CD4-positive, alpha-beta T cell treated with Interleukin-15 for 1 hour (primary cell): ENCODE results near the gene RNU1-2.
"Not testable (repeated sequence)": the region's sequence is repeated elsewhere in the genome, so short reads cannot be mapped to it uniquely, and the experiment has no call there.

ENCODE experiments used
- DNase-seq: peaks from one replicate; pipeline ENCODE4 v3.0.0-alpha.2; 2020

The RNU1-2 gene

GRCh38 chr1:16911851-16912721, 16.3 kb downstream of the RNU1-2 start:
- DNase-seq: peak; percentile 37

- DNase-seq: not testable (repeated sequence)
Measured at GRCh38 chr1:16912742-16913141, 17.0 kb downstream of the RNU1-2 start.

- DNase-seq: no peak
Measured at GRCh38 chr1:16913181-16913832, 17.5 kb downstream of the RNU1-2 start.

- DNase-seq: peak; percentile 95
Measured at GRCh38 chr1:16913833-16914662, 18.3 kb downstream of the RNU1-2 start.

DNA sequence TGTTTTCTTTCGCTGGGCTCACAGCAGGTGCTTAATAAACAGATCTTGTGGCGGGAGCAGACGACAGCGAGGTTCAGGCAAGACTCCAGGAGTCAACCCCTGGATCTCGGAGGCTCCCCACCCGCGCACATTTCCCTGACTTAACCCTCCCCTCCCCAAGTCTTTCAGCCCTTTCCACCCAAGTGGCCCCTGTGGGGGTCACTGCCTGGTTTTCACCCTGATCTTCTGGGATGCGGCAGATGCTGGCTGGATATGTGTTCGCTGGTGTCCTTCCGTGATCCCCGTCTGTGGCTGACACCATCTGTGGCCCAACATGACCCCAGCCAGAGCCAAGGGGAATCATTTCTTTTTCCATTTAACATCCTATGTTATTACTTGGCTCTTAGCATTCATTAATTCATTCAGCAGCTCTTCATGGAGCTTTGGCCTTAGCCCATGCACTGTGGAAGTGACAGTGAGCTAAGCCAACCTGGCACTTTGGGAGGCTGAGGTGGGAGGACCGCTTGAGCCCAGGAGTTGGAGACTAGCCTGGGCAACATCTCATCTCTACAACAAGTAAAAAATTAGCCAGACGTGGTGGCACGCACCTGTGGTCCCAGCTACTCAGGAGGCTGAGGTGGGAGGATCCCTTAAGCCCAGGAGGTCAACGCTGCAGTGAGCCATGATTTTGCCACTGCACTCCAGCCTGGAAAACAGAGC, 19.3 kb downstream of the RNU1-2 start:
- not testable (repeated sequence) for DNase-seq

- DNase-seq: no peak
Measured at GRCh38 chr1:16915627-16915973, 19.8 kb downstream of the RNU1-2 start.

GRCh38 chr1:16916036-16916880, 20.5 kb downstream of the RNU1-2 start:
- DNase-seq: not testable (repeated sequence)

GRCh38 chr1:16918371-16918770, 22.6 kb downstream of the RNU1-2 start:
- no peak for DNase-seq

DNA sequence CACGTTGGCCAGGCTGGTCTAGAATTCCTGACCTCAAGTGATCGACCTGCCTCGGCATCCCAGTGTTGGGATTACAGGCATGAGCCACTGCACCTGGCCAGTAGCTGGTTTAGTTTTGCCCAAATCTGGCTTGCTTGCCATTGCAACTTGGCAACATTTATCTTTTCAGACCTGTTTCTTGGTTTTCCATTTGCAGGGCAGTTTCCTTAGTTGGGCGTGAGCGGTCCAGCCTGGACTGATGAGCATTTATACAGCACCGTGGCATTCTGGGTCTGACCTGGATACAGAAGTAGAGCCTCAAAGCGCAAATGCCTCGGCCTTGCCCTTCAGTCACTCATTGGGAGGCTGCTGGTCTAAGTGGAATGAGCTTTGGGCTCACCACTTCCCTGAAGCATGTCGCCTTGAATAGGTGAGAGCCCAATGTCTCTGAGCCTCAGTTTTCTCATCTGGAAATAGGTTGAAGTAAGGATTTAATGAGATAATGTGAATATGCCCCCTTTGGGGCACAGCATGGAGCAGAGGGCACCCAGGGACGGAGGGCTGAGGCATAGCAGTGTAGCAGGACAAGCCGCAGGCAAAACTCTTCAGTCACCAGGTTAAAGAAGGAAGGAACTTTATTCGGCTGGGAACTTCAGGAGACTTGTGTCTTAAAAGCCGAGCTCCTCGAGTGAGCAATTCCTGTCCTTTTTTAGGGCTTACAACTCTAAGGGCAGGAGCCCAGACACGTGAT, 23.3 kb downstream of the RNU1-2 start:
- not testable (repeated sequence) for DNase-seq

GRCh38 chr1:16920951-16921350, 25.2 kb downstream of the RNU1-2 start:
- DNase-seq: no peak

GRCh38 chr1:16921391-16922185, 25.8 kb downstream of the RNU1-2 start, which contains the start of gene CROCC:
TSS of gene CROCC (plus strand) at chr1:16921931. CDS start at chr1:16922019, 88 bp downstream.
- DNase-seq: peak; percentile 36

GRCh38 chr1:16922466-16922865, 26.7 kb downstream of the RNU1-2 start:
- no peak for DNase-seq

DNA sequence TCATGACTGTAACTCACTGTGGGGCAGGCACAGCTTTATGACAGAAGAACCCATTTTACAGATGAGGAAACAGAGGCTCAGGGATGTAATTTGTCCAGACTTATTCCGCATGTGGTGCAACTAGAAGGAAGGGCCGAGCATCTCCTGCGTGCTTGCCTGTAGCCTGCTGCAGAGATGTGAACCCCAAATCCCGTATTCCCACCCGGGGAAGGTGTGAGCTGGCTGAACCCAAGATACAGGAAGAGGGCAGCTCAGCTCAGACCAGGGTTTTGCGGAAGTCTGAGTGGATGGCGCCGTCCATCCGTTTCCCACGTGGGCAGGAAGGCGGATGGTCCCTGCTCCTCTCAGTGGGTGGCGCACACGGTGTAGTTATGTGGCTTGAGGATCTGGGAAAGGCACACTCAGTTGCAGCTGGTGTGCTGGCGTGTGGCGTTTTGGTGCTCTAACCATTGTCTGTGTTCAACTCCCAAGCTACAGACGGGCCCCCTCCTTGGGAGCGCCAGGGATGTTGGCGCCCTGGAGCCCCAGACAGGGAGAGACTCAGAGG, 27.2 kb downstream of the RNU1-2 start:
- DNase-seq: no peak

DNA sequence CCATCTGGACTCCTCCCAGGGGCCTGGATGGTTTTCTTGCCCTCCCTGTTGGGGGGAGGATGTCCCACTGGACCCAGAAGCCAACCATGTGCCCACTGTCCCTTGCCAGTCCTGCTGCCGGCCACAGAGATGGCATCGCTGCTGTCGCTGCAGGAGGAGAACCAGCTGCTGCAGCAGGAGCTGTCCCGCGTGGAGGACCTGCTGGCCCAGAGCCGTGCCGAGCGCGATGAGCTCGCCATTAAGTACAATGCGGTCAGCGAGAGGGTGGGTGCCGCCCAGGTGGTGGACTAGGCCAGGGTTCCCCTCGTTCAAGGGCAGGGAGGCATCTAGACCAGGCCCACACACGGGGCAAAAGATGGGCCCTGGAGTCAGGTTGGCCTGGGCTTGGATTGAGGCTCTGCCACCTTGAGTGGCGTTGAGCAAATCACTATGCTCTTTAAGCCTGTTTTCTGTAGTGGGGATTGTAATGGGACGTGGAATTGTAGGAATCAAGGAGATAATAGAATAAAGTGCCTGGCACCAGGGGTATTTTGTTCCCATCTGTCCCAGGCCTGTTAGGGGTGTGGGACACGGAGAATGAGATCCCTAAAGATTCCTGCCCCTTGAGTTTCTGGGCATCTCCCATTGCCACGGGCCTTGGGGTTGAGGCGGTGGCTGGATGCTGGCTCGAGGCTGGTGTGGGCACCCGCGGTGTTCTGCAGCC, 28.6 kb downstream of the RNU1-2 start:
- no peak for DNase-seq

DNA sequence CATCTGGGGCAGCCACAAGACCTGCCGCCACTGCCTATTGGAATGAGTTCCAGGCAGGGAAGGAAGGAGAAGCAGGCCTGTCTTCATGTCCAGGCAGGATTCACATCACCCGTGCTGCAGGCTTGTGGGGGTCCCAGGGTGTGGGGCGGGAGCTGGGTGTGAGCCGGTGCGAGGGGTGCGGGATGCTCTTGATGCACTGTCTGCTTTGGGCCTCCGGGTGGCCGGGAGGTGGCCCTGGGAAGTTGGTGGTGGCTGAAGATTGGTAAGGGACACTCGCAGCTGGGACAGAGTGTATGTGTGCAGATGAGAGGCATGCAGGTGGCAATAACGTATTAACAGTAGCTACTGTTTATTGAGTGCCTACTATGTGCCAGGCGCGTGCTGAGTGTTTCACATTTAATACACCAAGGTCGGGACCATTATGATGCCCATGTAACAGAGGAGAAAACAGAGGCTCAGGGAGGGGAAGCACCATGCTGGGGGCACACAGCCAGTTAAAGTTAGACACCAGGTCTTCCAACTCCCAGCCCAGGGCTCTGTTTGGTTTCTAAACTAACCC, 29.2 kb downstream of the RNU1-2 start:
- no peak for DNase-seq

DNA sequence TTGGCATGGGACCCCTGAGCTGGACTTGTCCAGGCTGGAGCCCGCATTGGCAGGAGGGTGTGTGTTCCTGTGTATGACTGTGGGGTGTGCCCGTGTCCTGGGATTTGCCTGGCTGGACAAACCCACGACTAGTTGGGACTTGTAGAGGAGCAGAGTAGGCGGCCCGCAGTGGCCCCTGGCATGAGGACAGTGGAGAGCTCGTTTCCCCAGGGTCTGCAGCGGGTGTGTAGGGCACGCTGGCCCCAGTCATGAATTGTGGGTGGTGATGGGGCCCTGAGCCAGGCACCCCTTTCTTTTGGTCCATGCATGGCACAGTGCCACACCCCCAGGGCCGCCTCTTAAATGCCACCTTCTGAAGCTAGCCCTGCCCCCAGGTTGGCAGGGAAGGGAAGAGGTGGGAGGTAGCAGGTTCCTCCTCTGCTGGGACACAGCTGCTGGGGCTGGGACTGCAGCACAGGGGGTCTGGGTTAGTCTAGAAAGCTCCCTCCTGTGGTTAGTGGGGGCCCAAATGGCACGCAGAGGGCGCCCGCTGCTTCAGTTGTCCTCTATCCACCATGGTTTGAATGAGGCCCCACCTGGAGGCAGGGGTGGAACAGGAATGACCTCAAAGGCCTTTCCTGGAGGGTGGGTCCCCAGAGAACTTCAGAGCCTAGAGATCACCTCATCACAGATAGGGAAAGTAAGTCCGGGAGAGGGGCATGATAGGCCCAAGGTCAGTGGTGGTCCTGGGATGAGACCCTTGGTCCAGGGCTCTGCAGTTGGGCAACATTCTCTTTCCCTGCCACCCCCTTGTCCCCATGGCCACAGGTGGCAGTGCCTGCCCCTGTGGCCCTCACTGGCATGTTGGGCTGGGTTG, 30.1 kb downstream of the RNU1-2 start:
- DNase-seq: no peak

DNA sequence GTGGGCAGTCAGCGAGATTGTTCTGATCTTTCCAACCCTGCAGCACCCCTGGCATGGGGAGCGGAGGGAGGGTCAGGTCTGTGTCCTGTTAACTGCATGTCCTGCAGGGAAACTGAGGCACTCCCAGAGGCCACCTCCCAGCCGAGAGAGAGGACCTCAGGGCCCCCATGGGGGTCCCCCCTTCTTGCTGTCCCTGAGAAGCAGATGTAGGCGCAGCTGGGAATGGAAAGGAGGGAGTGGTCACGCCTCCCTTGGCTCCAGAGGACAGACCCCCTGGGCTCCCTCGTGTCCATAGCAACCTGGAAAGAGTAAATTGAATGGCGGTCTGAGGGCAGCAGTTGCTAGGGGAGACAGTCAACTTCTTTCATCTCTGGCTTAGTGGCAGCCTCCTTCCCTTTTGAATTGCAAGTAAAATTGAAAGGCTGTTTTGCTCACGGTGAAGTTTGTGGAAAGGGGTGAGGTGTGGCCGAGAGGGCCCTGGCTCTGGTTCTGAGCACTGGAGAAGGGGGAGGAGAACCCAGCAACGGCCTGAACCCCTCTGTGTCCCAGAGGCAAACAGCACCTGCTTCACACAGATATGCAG, 30.8 kb downstream of the RNU1-2 start:
- DNase-seq: no peak
